DOHH2 (cell line): ENCODE results near the gene SPHKAP.

Experiments used
- H3F3A ChIP-seq: fragments of 200-600 bp; sonication (generic), shearing (Covaris generic); 2 replicates; pipeline ENCODE4 v1.6.0; 2016; ENCODE audit warnings: antibody characterized with exemption, mild to moderate bottlenecking; ENCODE audit not compliant: control insufficient read depth, insufficient read depth
- H3K27ac ChIP-seq: fragments of 200-600 bp; sonication (generic); 2 replicates; pipeline ENCODE4 v1.5.1; 2014; ENCODE audit warnings: low read depth, mild to moderate bottlenecking, low read length, moderate library complexity
- H3K27me3 ChIP-seq: fragments of 200-600 bp; sonication (generic); 2 replicates; pipeline ENCODE4 v1.6.1; 2014; ENCODE audit warnings: mild to moderate bottlenecking, low read length, mixed read lengths; ENCODE audit not compliant: control insufficient read depth
- H3K36me3 ChIP-seq: fragments of 200-600 bp; sonication (generic); 2 replicates; pipeline ENCODE4 v1.6.1; 2014; ENCODE audit warnings: mild to moderate bottlenecking, low read length, moderate library complexity, mixed read lengths; ENCODE audit not compliant: control insufficient read depth
- H3K4me1 ChIP-seq: fragments of 200-600 bp; sonication (generic); 2 replicates; pipeline ENCODE4 v1.6.1; 2014; ENCODE audit warnings: mild to moderate bottlenecking, low read length, mixed read lengths; ENCODE audit not compliant: control insufficient read depth
- H3K4me2 ChIP-seq: fragments of 200-600 bp; sonication (generic); 2 replicates; pipeline ENCODE4 v1.6.0; 2014; ENCODE audit warnings: mild to moderate bottlenecking, low read length, moderate library complexity
- H3K4me3 ChIP-seq: fragments of 200-600 bp; sonication (generic); 2 replicates; pipeline ENCODE4 v1.5.1; 2014; ENCODE audit warnings: mild to moderate bottlenecking, low read length, mixed read lengths
- H3K79me2 ChIP-seq: fragments of 200-600 bp; sonication (generic); 2 replicates; pipeline ENCODE4 v1.6.1; 2014; ENCODE audit warnings: mild to moderate bottlenecking, low read length, mixed read lengths; ENCODE audit not compliant: control insufficient read depth
- H3K9me2 ChIP-seq: fragments of 200-600 bp; sonication (generic); replicated peaks from 2 replicates; pipeline ENCODE4 v1.6.1; 2014; ENCODE audit warnings: mild to moderate bottlenecking, low read length, mixed read lengths; ENCODE audit not compliant: control insufficient read depth
- H3K9me3 ChIP-seq: fragments of 200-600 bp; sonication (generic); 2 replicates; pipeline ENCODE4 v1.6.1; 2014; ENCODE audit warnings: antibody characterized with exemption, low read length, mixed read lengths; ENCODE audit not compliant: control insufficient read depth, insufficient read depth
- H4K20me1 ChIP-seq: fragments of 200-600 bp; sonication (generic); 2 replicates; pipeline ENCODE4 v1.6.0; 2014; ENCODE audit warnings: low read depth, mild to moderate bottlenecking, antibody characterized with exemption, low read length, moderate library complexity; ENCODE audit not compliant: control insufficient read depth, insufficient read depth
- CTCF ChIP-seq: fragments of 200-600 bp; sonication (generic); IDR thresholded peaks from one replicate; pipeline ENCODE4 v1.5.1; 2014; ENCODE audit warnings: antibody characterized with exemption, mild to moderate bottlenecking, low read depth, low read length; ENCODE audit not compliant: poor library complexity, severe bottlenecking
- EZH2phosphoT487 ChIP-seq: fragments of 200-600 bp; sonication (generic); IDR thresholded peaks from 2 replicates; pipeline ENCODE4 v1.6.1; 2017; ENCODE audit warnings: borderline replicate concordance, mild to moderate bottlenecking, antibody characterized with exemption, low read length, moderate library complexity, mixed read lengths

Gene SPHKAP

GRCh38 chr2:228157841-228158240, 23.6 kb downstream of the SPHKAP start:
- no peaks in the 10 kb centered on the region for H3K27me3 ChIP-seq
- no peaks in the 10 kb centered on the region for H3K9me2 ChIP-seq
- H3K4me2 ChIP-seq = no peak overlapping the region
- H3K36me3 ChIP-seq = no peaks in the 10 kb centered on the region
- no peak overlapping the region for H3K27ac ChIP-seq
- H3K4me3 ChIP-seq = no peak overlapping the region
- H3F3A ChIP-seq = no peaks in the 10 kb centered on the region
- TF ChIP-seq EZH2phosphoT487 = no peak
- no peak for TF ChIP-seq CTCF
- H3K9me3 ChIP-seq = no peaks in the 10 kb centered on the region
- no peaks in the 10 kb centered on the region for H3K79me2 ChIP-seq
- no peaks in the 10 kb centered on the region for H3K4me1 ChIP-seq
- H4K20me1 ChIP-seq = no peaks in the 10 kb centered on the region

GRCh38 chr2:228144961-228145360, 36.5 kb downstream of the SPHKAP start:
- no peaks in the 10 kb centered on the region for H3K9me2 ChIP-seq
- no peaks in the 10 kb centered on the region for H3K4me1 ChIP-seq
- TF ChIP-seq CTCF (no peak), EZH2phosphoT487 (no peak)
- no peaks in the 10 kb centered on the region for H3K27me3 ChIP-seq
- no peaks in the 10 kb centered on the region for H3K36me3 ChIP-seq
- no peaks in the 10 kb centered on the region for H4K20me1 ChIP-seq
- no peaks in the 10 kb centered on the region for H3K79me2 ChIP-seq
- no peaks in the 10 kb centered on the region for H3K9me3 ChIP-seq
- no peaks in the 10 kb centered on the region for H3F3A ChIP-seq
- H3K27ac ChIP-seq = no peak overlapping the region
- no peak overlapping the region for H3K4me3 ChIP-seq
- no peak overlapping the region for H3K4me2 ChIP-seq

- H3K4me1 ChIP-seq = no peaks in the 10 kb centered on the region
- no peak for TF ChIP-seq CTCF
- no peak for TF ChIP-seq EZH2phosphoT487
- H3K9me3 ChIP-seq = no peaks in the 10 kb centered on the region
- H3F3A ChIP-seq = no peaks in the 10 kb centered on the region
- H3K27ac ChIP-seq = no peak overlapping the region
- no peaks in the 10 kb centered on the region for H3K79me2 ChIP-seq
- H3K36me3 ChIP-seq = no peaks in the 10 kb centered on the region
- H4K20me1 ChIP-seq = no peaks in the 10 kb centered on the region
- no peaks in the 10 kb centered on the region for H3K9me2 ChIP-seq
- H3K4me3 ChIP-seq = no peak overlapping the region
- H3K4me2 ChIP-seq = no peak overlapping the region
- H3K27me3 ChIP-seq = no peaks in the 10 kb centered on the region
Measured at GRCh38 chr2:228140934-228141528, 40.5 kb downstream of the SPHKAP start.
